ENCODE results near the gene FEM1A. TPM values are rescaled to one million over a fixed set of nuclear protein-coding genes. Genes with fewer than 3 reads are reported as not detected.
A peak's percentile ranks its signal among the peaks of the same experiment; 100 is the strongest.

FEM1A gene
- total and polyA plus RNA-seq, 9 of the 15 experiments (the other 6 are each of a cell fraction or from before 2014, with no cell fraction given): 0.08 to 19.0 (median 6.8) TPM

- TF ChIP-seq ETS2 (tag; IDR thresholded peaks at IDR 0.05; ENCODE audit: borderline replicate concordance, poor library complexity, severe bottlenecking) (no peak), RCOR1 (IDR thresholded peaks at IDR 0.05; ENCODE audit: borderline replicate concordance in 1 of 2, low read depth in 2 of 2, low read length in 2 of 2) (no peak), HLTF (IDR thresholded peaks at IDR 0.05) (peak; percentile 66; the same call in 1 of the 2 replicates), SIN3A (IDR thresholded peaks at IDR 0.05; ENCODE audit: borderline replicate concordance in 2 of 2, control insufficient read depth in 1 of 2, low read depth in 2 of 2, low read length in 2 of 2) (no peak), MAFG (tag; conservative IDR thresholded peaks at IDR 0.05) (no peak), ZNF778 (CRISPR knock-in tag; IDR thresholded peaks at IDR 0.05) (no peak), CHD4 (IDR thresholded peaks at IDR 0.05; ENCODE audit: insufficient read depth, insufficient replicate concordance, low read depth, low read length, poor library complexity, severe bottlenecking) (peak; percentile 89), MAFF (IDR thresholded peaks at IDR 0.05; ENCODE audit: low read length) (no peak), ADNP (tag; IDR thresholded peaks at IDR 0.05) (peak; percentile 86), HDGF (IDR thresholded peaks at IDR 0.05) (peak; percentile 79; the same call in 1 of the 2 replicates), ZNF512 (tag; IDR thresholded peaks at IDR 0.05) (peak; percentile 62; the same call in 1 of the 2 replicates), ZFPM2 (CRISPR knock-in tag; IDR thresholded peaks at IDR 0.05) (no peak), RBM25 (IDR thresholded peaks at IDR 0.05; ENCODE audit: low read depth, low read length, severe bottlenecking) (peak; percentile 61), TSC22D4 (tag; IDR thresholded peaks at IDR 0.05) (peak; percentile 100), DACH1 (IDR thresholded peaks at IDR 0.05; ENCODE audit: partially characterized antibody) (peak; percentile 7), ZNF384 (IDR thresholded peaks at IDR 0.05; ENCODE audit: low read depth, low read length) (no peak), CC2D1A (IDR thresholded peaks at IDR 0.05) (0 out of 2 replicates have a peak, but pooled peaks have one; percentile 18), ZNF75A (CRISPR knock-in tag; IDR thresholded peaks at IDR 0.05) (no peak), LARP7 (IDR thresholded peaks at IDR 0.05) (0 out of 2 replicates have a peak, but pooled peaks have one; percentile 39), PHB2 (IDR thresholded peaks at IDR 0.05; ENCODE audit: low read depth) (0 out of 2 replicates have a peak, but pooled peaks have one; percentile 13), MLLT1 (IDR thresholded peaks at IDR 0.05) (0 out of 4 replicates have a peak, but pooled peaks of 1 of the 2 experiments have one; percentile 40), ZBTB26 (CRISPR knock-in tag; IDR thresholded peaks at IDR 0.05) (0 out of 2 replicates have a peak, but pooled peaks have one; percentile 13), NFIC (IDR thresholded peaks at IDR 0.05) (peak; percentile 34; the same call in 1 of the 2 replicates), FOXK1 (CRISPR knock-in tag; IDR thresholded peaks at IDR 0.05; ENCODE audit: borderline replicate concordance) (no peak), ZNF24 (IDR thresholded peaks at IDR 0.05) (peak; percentile 100), TARDBP (IDR thresholded peaks at IDR 0.05) (peak; percentile 85; the same call in 1 of the 2 replicates)
Measured at GRCh38 chr19:4814625-4815425, 23.3 kb downstream of the FEM1A start (continued).
